Stimulated activated CD8-positive, alpha-beta memory T cell treated with anti-CD3 and anti-CD28 coated beads, Interleukin-7, amount 100 ng/mL, for 4 hours (primary cell): ENCODE data around the gene FOXK2.

Experiments
- DNase-seq, 2 donors: peaks; one replicate each; pipeline ENCODE4 v3.0.0-alpha.2; 2020; ENCODE audit warnings: low read depth in 2 of 2

The FOXK2 gene

DNA sequence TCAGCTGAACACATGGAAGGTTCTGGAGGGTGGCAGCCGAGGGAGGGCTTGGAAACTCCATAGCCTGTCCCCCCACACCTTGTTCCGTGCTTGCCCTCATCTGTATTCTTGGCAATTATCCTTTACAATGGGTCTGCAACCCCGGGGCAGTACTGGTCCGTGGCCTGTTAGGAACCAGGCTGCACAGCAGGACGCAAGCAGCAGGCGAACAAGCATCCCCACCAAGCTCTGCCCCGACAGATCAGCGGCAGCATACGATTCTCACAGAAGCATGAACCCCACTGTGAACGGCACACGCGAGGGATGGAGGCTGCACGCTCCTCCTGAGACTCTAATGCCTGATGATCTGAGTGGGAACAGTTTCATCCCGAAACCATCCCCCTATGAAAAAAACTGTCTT lies 122.5 kb downstream of the FOXK2 start:
- DNase-seq = no peak

GRCh38 chr17:82644148-82644547 lies 124.6 kb downstream of the FOXK2 start:
- no peak for DNase-seq

- DNase-seq = no peak
Measured at GRCh38 chr17:82645516-82645915, 126.0 kb downstream of the FOXK2 start.

- peak; percentile 17 to 39 for DNase-seq
Measured at GRCh38 chr17:82647593-82648164, 128.1 kb downstream of the FOXK2 start.

DNA sequence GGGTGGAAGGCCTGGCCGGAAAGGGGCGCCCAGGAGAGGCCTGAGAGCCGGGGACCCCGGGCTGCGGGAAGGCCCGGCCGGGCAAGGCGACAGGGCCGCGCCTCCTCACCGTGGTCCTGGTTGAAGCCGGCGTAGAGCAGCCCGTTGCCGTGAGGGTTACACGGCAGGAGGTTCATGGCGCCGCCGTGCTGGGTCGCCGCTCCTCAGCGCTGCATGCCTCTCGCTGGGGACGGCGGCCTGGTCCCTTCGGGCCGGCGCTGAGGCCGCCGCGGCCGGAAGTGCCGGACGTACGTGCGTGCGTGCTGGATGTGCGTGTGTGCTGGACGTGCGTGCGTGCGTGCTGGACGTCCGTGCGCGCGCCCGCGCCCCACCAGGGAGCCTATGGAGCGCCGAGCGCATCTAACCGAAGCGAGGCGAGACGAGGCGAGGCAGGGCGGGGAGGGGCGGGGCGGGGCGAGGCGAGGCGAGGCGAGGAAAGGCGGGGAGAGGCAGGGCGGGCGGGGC lies 128.7 kb downstream of the FOXK2 start, which contains the start of gene WDR45B:
Gene WDR45B, minus strand, starts transcription at position 280 of the 504 bp plus-strand sequence. Its CDS starts 104 bp downstream, at position 176.
- peak; percentile 69 to 86 for DNase-seq

- DNase-seq = no peak
Measured at GRCh38 chr17:82648742-82649331, 129.3 kb downstream of the FOXK2 start.

DNA sequence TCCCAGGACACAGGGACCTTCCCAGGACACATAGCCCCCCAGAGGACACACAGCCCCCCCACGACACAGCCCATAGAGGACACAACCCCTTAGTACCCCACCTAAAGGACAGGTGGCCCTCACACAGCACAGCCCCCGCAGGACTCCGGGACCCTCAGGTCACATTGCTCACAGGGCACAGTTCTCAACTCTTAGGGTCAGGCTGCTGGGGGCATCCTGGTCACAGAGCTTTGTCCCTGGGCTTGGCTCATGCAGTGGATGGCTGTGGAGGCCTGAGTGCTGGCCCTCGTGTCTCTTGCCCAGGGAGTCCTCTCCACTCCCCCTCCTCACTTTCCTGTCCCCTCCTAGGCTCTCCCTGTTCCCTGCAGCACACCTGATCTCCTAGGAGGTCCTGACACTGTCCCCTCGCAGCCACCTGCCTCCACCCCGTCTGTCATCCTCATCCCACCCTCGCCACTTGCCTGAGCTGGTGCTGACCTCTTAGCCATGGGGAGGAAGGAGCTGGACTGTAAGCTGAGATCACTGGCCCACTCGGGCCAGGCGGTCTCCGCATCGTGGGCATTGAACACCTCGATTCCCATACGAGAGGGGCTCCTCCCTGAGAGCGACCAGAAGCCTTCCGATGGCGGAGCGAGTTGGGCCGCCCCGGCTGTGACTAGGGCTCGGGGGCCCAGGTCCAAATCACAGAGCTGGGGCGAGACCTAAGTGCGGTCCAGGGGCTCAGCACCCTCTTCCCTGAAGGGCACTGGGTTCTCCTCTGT lies 130.1 kb downstream of the FOXK2 start:
- no peak for DNase-seq

DNA sequence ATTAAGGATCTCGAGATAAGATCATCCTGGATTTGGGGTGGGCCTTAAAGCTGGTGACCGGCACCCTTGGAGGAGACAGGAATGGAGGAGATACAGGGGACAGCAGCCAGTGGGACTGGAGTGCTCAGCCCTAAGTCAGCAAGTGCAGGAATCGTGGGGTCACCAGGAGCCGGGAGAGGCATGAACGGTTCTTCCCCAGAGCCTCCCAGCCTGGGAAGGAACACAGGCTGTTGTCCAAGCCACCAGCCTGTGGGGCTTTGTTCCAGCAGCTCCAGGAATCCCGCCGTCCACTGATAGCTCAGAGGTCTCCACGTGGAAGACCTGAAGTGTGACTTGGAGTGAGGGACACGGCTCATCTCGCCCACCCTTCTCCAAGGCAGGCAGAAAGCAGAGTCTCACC lies 131.2 kb downstream of the FOXK2 start:
- DNase-seq = no peak

DNA sequence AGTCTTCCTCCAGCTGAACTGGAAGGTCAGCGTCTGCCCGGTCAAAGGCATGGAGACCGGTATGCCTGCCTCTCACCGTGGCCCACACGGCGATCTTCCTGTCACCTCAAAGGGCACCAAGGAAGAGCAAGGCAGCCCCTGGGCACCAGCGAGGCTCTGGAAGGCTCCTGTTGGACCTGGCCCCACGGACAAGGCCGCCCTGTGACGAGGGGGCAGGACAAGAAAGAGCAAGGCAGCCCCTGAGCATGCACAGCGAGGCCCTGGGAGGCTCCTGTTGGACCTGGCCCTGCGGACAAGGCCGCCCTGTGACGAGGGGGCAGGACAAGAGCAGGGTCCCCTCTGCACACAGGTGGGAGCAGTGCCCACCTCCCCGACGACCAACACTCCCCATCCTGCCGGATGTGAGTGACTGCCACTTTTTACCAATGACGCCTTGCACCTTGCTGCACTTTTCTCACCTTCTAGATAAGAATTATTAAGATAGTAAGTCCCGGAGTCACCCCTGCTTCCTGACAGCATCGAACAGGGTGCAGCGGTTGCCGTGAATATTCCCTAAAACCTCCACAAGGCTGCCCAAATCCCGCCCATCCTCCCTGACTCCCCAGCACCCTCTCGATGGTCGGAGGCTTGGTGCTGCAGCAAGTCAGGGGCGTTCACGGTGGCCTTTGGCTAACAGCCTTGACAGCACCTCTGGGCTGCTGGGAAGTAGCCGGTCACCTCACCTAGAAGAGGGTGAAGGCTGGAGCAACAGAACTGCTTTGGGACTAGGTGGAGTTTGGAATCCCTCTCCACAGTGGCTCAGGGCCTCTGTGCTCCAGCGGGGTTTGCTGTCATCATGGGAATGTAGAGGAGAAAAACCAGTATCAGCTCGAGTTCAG lies 134.4 kb downstream of the FOXK2 start:
- no peak for DNase-seq
